Pancreas (tissue), 10 donors: ENCODE measurements around the gene HOXD12. TPM values are rescaled to one million over a fixed set of nuclear protein-coding genes. Genes with fewer than 3 reads are reported as not detected.

Experiments
- ATAC-seq, 4 donors: fragments of 200-7000 bp; cut with Tn5 transposase; one replicate each; pipeline versions ENCODE4 v1.8.0 to v1.9.1; 2020; ENCODE audit warnings: mild to moderate bottlenecking in 4 of 4, moderate library complexity in 4 of 4
- DNase-seq, 6 donors: peaks; one replicate each; pipeline ENCODE4 v3.0.0-alpha.2; 2020
- FAIRE-seq: peaks from 2 replicates; lab custom pipeline; 2012; peaks lifted over from hg19 to GRCh38; lab: Jason Lieb, UNC
- H3K27ac ChIP-seq, 4 donors: fragments of 200-600 bp; sonication (generic); 1 replicate in 3 of 4; 2 replicates in 1 of 4; pipeline versions ENCODE4 v1.5.0 to v1.8.0; 2020
- H3K27me3 ChIP-seq, 4 donors: fragments of 200-600 bp; one replicate each; pipeline ENCODE4 v1.8.0; 2021
- H3K36me3 ChIP-seq, 3 donors: fragments of 200-600 bp; sonication (generic) in 1 of 3; one replicate each; pipeline versions ENCODE4 v1.5.0 to v1.8.0; 2020 to 2021
- H3K4me1 ChIP-seq, 3 donors: fragments of 200-600 bp; one replicate each; pipeline ENCODE4 v1.8.0; 2021
- H3K4me3 ChIP-seq, 4 donors: fragments of 200-600 bp; sonication (generic) in 2 of 4; one replicate each; pipeline versions ENCODE4 v1.5.0 to v1.8.0; 2020 to 2021
- H3K9me3 ChIP-seq, 4 donors: fragments of 200-600 bp; one replicate each; pipeline ENCODE4 v1.8.0; 2021
- WGBS, 2 donors: extraction: QIAGEN DNeasy Blood & Tissue Kit; methylation state at CpG; one replicate each; pipeline ENCODE4 v1.1.7; 2013; 5-methylcytosine and 5-hydroxymethylcytosine counted together
- intact Hi-C, 3 donors: fragments of 100-400 bp; cut with DNase I; formaldehyde crosslinking; loops; one replicate each; pipeline versions ENCODE4 v1.11.1 to v1.14.2; 2022
- polyA plus RNA-seq, 2 donors: library from polyadenylated mRNA; stranded (reverse); fragments of 200-250 nt; gene quantifications; one replicate each; pipeline ENCODE4 v1.2.3, GENCODE V29; 2013
- total RNA-seq, 6 donors: library from RNA; stranded (reverse); fragmentation: NEBNext Ultra II Directional in 4 of 6; extraction: Animal tissue kit (Norgen Biotek cat#: 25700) in 4 of 6; gene quantifications; one replicate each; pipeline versions ENCODE4 v1.2.1 to v1.2.4, GENCODE V29; 2021 to 2023
- TF ChIP-seq, protein P1 (sequence below), 4 donors: fragments of 200-600 bp; sonication (generic) in 3 of 4; IDR thresholded peaks; one replicate each; pipeline versions ENCODE4 v1.5.0 to v1.8.0; 2021; ENCODE audit warnings: antibody characterized with exemption in 4 of 4
- donor health status: healthy with polysubstance abuse.
- donor health status: DM: no; HTN: no; CAD: no; lungs with moderate emphysema.
- donor health status: DM: no; HTN: no; CAD: no.
- donor health status: control.
- donor health status: control.
- donor health status: Bipolar disorder and iron deficiency.
- donor health status: DM: yes; HTN: yes; CAD: no.
- donor health status: DM: no; HTN: no; CAD: no.
- donor health status: DM: no; HTN: no; CAD: no.
- donor health status: DM: yes; HTN: yes; CAD: no.

Gene HOXD12
- total and polyA plus RNA-seq, 8 donors: not detected

DNA sequence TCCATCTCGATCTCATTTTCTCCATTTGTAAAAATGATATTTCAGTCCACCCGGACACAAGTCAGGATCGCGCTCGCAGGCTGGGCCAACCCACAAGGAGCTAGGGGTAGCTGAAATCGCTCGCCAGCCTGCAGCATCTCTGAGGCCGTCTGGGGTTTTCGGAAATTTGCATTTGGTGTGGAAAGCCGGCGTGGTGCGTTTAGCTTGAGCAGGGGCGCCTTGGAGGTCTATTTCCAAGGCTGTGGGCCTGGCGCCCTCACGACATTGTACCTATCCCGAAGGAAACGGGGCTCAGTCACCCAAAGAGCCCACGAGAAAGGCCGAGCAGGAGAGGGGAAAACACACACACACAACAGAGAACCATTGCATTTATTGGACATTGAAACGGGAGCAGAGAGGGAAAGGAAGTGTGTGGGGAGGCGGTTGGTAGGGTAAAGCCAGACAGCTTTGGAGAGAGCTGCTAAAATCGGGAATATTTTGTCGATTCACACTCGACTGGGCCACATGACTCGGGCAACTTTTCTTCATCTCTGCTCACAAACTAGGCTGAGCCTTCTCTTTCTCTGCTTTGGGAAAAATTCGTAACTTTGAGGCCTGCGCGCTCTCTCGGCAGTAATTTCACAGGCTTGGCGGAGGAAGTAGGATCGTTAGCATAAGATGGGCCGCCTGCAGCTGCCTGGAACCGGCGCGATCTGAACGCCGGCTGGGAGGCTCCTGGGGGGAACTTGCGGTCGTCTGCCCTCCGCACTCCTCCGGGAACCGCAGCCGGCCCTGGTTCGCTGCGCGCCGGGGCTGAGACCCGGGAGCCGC is 28.8 kb downstream of the HOXD12 start:
- Histone ChIP-seq H3K27ac (peak overlapping the region in 1 of 4 donors; percentile 8), H3K4me1 (peaks cover 0 to 8% (median 5%) of the 10 kb centered on the region in 3 donors), H3K4me3 (no peak overlapping the region), H3K27me3 (peaks cover 12 to 83% (median 35%) of the 10 kb centered on the region in 4 donors), H3K9me3 (no peaks in the 10 kb centered on the region), H3K36me3 (no peaks in the 10 kb centered on the region)
- ATAC-seq (no peak), DNase-seq (no peak), FAIRE-seq (no peak)
- intact Hi-C loops: loop anchor here in 2 of 3 donors (5.0 to 10.0 kb wide), 4 partner anchors 509 to 1016 kb away; no protein-coding TSS in a partner anchor
- TF ChIP-seq, protein P1, sequence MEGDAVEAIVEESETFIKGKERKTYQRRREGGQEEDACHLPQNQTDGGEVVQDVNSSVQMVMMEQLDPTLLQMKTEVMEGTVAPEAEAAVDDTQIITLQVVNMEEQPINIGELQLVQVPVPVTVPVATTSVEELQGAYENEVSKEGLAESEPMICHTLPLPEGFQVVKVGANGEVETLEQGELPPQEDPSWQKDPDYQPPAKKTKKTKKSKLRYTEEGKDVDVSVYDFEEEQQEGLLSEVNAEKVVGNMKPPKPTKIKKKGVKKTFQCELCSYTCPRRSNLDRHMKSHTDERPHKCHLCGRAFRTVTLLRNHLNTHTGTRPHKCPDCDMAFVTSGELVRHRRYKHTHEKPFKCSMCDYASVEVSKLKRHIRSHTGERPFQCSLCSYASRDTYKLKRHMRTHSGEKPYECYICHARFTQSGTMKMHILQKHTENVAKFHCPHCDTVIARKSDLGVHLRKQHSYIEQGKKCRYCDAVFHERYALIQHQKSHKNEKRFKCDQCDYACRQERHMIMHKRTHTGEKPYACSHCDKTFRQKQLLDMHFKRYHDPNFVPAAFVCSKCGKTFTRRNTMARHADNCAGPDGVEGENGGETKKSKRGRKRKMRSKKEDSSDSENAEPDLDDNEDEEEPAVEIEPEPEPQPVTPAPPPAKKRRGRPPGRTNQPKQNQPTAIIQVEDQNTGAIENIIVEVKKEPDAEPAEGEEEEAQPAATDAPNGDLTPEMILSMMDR (IDR thresholded peaks at IDR 0.05): no peak
- 10 to 13% methylated on average over 49 of the region's 49 CpGs for WGBS, 2 donors

DNA sequence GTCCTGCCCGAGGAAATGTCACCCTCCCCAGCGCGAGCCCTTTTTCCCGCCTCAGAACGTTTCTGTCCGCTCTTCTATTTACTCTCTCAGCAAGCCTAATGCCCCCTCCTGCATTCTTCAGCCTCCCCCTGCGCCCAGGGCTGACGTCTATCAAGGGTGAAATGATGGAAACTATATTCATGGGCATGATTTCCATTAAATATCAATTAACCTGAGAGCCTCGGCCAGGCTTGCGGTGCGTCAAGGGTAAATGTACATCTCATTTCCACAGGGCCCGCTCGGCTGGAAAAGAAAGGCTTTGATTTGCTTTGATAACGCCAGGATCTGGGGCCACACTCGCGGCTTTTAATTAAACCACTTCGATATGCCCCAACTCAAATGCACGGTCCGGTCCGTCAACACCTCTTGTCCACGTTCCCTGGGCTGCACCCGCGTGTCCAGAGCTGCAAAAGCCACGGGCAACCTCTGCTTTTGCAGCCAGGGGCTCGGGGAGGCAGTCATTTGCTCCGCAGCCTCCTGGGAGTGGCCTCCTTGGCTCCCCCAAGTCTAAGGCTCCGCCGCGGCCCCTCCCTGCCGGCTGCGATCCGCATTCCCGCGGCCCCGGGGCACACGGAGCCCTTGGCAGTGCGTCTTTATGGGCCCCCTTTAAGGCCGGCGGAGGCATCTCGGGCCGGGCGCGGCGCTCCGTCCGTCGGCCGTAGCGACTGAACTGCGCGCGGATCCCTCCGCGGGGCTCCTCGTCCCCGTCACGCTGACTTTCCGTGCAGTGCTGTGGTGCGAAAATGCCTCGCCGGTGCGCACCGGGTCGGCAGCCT is 29.6 kb downstream of the HOXD12 start, which contains the start of gene HOXD8:
Gene HOXD8, plus strand, starts transcription at position 724 of the 815 bp plus-strand sequence. CDS start 662 bp downstream, outside the sequence.
- FAIRE-seq: no peak
- ATAC-seq: peak in 3 of 4 donors; percentile 39 to 52 (median 42)
- peak within 1 kb of the TSS in 1 of 4 donors; percentile 28 for H3K27ac ChIP-seq
- peak within 1 kb of the TSS in 2 of 4 donors; percentile 16 to 39 for H3K4me3 ChIP-seq
- intact Hi-C loops: loop anchor here in 2 of 3 donors (5.0 to 10.0 kb wide), 4 partner anchors 508 to 1016 kb away; no protein-coding TSS in a partner anchor
- no peaks in the 10 kb centered on the region for H3K36me3 ChIP-seq
- TF ChIP-seq, protein P1 (IDR thresholded peaks at IDR 0.05): no peak
- peaks cover 0 to 8% (median 5%) of the 10 kb centered on the region in 3 donors for H3K4me1 ChIP-seq
- 3 to 6% methylated on average over 62 to 64 of the region's 64 CpGs for WGBS, 2 donors
- H3K9me3 ChIP-seq: no peaks in the 10 kb centered on the region
- peak in 1 of 6 donors; percentile 62 for DNase-seq
- H3K27me3 ChIP-seq: peaks cover 12 to 87% (median 36%) of the 10 kb centered on the region in 4 donors

DNA sequence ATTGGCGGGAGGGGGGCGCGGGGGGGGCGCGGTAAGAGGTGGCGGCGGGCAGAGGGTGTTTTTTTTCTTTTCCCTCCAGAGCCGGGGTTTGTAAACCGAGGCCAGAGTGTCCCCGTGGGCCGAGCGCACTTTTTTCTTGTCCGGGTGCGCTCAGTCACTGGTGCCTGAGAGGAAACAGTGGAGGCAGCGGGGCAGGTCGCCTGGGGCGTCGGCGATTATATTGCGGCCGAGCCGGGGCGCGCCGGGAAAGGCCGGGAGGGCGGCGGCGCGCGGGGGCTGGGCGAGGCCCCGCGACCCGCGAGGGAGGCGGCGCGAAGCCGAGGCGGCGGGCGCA is 30.2 kb downstream of the HOXD12 start:
- intact Hi-C loops: loop anchor here (5.0 to 10.0 kb wide), 6 partner anchors 325 to 1015 kb away; no protein-coding TSS in a partner anchor
- ATAC-seq (peak in 1 of 4 donors; percentile 16), DNase-seq (no peak), FAIRE-seq (no peak)
- Histone ChIP-seq H3K36me3 (no peaks in the 10 kb centered on the region), H3K4me1 (peaks cover 0 to 8% (median 5%) of the 10 kb centered on the region in 3 donors), H3K27me3 (peaks cover 9 to 86% (median 37%) of the 10 kb centered on the region in 4 donors), H3K27ac (no peak overlapping the region), H3K4me3 (peak overlapping the region in 2 of 4 donors; percentile 16 to 39), H3K9me3 (no peaks in the 10 kb centered on the region)
- TF ChIP-seq, protein P1 (IDR thresholded peaks at IDR 0.05): no peak
- WGBS, 2 donors: 2 to 5% methylated on average over 42 to 43 of the region's 43 CpGs

DNA sequence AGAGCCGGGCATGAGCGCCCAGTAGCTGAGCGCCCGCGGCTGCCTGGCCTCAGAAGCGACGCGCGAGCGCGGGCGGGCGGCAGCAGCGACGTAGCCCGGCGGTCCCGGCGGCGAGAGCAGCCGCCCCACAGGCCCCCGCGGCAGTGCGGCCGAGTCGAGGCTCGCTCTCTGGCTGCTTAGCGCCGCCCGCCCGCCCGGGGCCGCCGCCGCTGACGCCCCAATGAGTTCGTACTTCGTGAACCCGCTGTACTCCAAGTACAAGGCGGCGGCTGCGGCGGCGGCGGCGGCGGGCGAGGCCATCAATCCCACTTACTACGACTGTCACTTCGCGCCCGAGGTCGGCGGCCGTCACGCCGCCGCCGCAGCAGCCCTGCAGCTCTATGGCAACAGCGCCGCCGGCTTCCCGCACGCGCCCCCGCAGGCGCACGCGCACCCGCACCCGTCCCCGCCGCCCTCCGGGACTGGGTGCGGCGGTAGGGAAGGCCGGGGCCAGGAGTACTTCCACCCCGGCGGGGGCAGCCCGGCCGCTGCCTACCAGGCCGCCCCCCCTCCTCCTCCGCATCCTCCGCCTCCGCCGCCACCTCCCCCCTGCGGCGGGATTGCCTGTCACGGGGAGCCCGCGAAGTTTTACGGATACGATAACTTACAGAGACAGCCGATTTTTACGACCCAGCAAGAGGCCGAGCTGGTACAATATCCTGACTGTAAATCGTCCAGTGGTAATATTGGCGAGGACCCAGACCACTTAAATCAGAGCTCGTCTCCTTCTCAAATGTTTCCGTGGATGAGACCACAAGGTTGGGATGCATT is 30.8 kb downstream of the HOXD12 start:
- WGBS, 2 donors: 4 to 6% methylated on average over 58 to 100 of the region's 100 CpGs
- intact Hi-C loops: loop anchor here in 2 of 3 donors (10.0 kb wide), 2 partner anchors 324 to 434 kb away; no protein-coding TSS in a partner anchor
- H3K9me3 ChIP-seq: no peaks in the 10 kb centered on the region
- peak in 1 of 4 donors; percentile 23 for ATAC-seq
- no peak for FAIRE-seq
- DNase-seq: peak in 2 of 6 donors; percentile 61 to 72
- H3K27me3 ChIP-seq: peaks cover 8 to 80% (median 35%) of the 10 kb centered on the region in 4 donors
- H3K4me3 ChIP-seq: peak overlapping the region in 2 of 4 donors; percentile 16 to 39
- peaks cover 0 to 8% (median 5%) of the 10 kb centered on the region in 3 donors for H3K4me1 ChIP-seq
- no peaks in the 10 kb centered on the region for H3K36me3 ChIP-seq
- TF ChIP-seq, protein P1 (IDR thresholded peaks at IDR 0.05): no peak
- H3K27ac ChIP-seq: peak overlapping the region in 1 of 4 donors; percentile 28
